ENCODE measurements around the gene CPSF2. TPM values are rescaled to one million over a fixed set of nuclear protein-coding genes. Genes with fewer than 3 reads are reported as not detected.
A peak's percentile ranks its signal among the peaks of the same experiment; 100 is the strongest.

Gene CPSF2
- total RNA-seq (ENCODE audit: low replicate concordance) = 79.6 and 116 TPM in 2 replicates

- Histone ChIP-seq H3F3A (ENCODE audit: low read depth) (no peaks in the 10 kb centered on the region), H3K79me2 (ENCODE audit: low read depth) (peaks cover 68% of the 10 kb centered on the region), H3K27ac (peak within 1 kb of the TSS; percentile 95), H3K4me3 (peak within 1 kb of the TSS; percentile 71), H3K4me2 (peak within 1 kb of the TSS; percentile 81), H2AFZ (replicated peaks) (peak within 1 kb of the TSS; percentile 97), H4K20me1 (ENCODE audit: low read depth) (no peaks in the 10 kb centered on the region), H3K36me3 (peaks cover 9% of the 10 kb centered on the region), H3K4me1 (peaks cover 24% of the 10 kb centered on the region), H3K9me3 (ENCODE audit: low read depth) (no peaks in the 10 kb centered on the region), H3K9ac (peak within 1 kb of the TSS; percentile 97), H3K27me3 (no peaks in the 10 kb centered on the region)
- peak; percentile 92 for DNase-seq (ENCODE audit: low spot score)
- Mint-ChIP-seq H3K27ac (peak within 1 kb of the TSS; percentile 100), H3K4me3 (peak within 1 kb of the TSS; percentile 99), H3K9me3 (no peaks in the 10 kb centered on the region), H3K36me3 (peaks cover 20% of the 10 kb centered on the region), H3K27me3 (ENCODE audit: insufficient read depth, low read depth) (peaks cover 5% of the 10 kb centered on the region), H3K4me1 (peaks cover 22% of the 10 kb centered on the region)
- TF ChIP-seq EZH2phosphoT487 (IDR thresholded peaks at IDR 0.05) (no peak), EZH2 (IDR thresholded peaks at IDR 0.05) (no peak), CTCF (IDR thresholded peaks at IDR 0.05) (no peak)
Measured at GRCh38 chr14:92121670-92122350, at the start of gene CPSF2, which contains the start of gene NDUFB1. Gene CPSF2, plus strand, starts transcription at chr14:92121969. Its CDS starts 9,016 bp downstream, at chr14:92130985. Gene NDUFB1, minus strand, starts transcription at chr14:92121706. Its CDS starts 4,069 bp downstream, at chr14:92117637.

GRCh38 chr14:92074555-92074954 lies 47.2 kb upstream of the CPSF2 start:
- Histone ChIP-seq H3K9ac (no peak overlapping the region), H2AFZ (replicated peaks) (no peak overlapping the region), H3K27ac (no peak overlapping the region), H3K4me2 (no peak overlapping the region), H3K9me3 (ENCODE audit: low read depth) (no peaks in the 10 kb centered on the region), H3F3A (ENCODE audit: low read depth) (no peaks in the 10 kb centered on the region), H3K79me2 (ENCODE audit: low read depth) (no peaks in the 10 kb centered on the region), H3K27me3 (no peaks in the 10 kb centered on the region), H4K20me1 (ENCODE audit: low read depth) (no peaks in the 10 kb centered on the region), H3K4me3 (no peak overlapping the region), H3K4me1 (no peaks in the 10 kb centered on the region), H3K36me3 (peaks cover 10% of the 10 kb centered on the region)
- no peaks in the 10 kb centered on the region for H3K27me3 Mint-ChIP-seq (ENCODE audit: insufficient read depth, low read depth)
- no peak overlapping the region for H3K4me3 Mint-ChIP-seq
- no peaks in the 10 kb centered on the region for H3K4me1 Mint-ChIP-seq
- TF ChIP-seq CTCF (IDR thresholded peaks at IDR 0.05) = no peak
- TF ChIP-seq EZH2 (IDR thresholded peaks at IDR 0.05) = no peak
- TF ChIP-seq EZH2phosphoT487 (IDR thresholded peaks at IDR 0.05) = no peak
- H3K36me3 Mint-ChIP-seq = peaks cover 12% of the 10 kb centered on the region
- H3K27ac Mint-ChIP-seq = no peak overlapping the region
- no peak for DNase-seq (ENCODE audit: low spot score)
- no peaks in the 10 kb centered on the region for H3K9me3 Mint-ChIP-seq

- no peaks in the 10 kb centered on the region for H3K9me3 Mint-ChIP-seq
Measured at GRCh38 chr14:92088494-92088893, 33.3 kb upstream of the CPSF2 start.

More at GRCh38 chr14:92088494-92088893, 33.3 kb upstream of the CPSF2 start:
- Mint-ChIP-seq H3K36me3 (peaks cover 22% of the 10 kb centered on the region), H3K27ac (no peak overlapping the region), H3K4me3 (no peak overlapping the region), H3K27me3 (ENCODE audit: insufficient read depth, low read depth) (no peaks in the 10 kb centered on the region), H3K4me1 (no peaks in the 10 kb centered on the region)
- Histone ChIP-seq H3K36me3 (peaks cover 9% of the 10 kb centered on the region), H3F3A (ENCODE audit: low read depth) (no peaks in the 10 kb centered on the region), H3K4me1 (no peaks in the 10 kb centered on the region), H3K4me3 (no peak overlapping the region), H4K20me1 (ENCODE audit: low read depth) (no peaks in the 10 kb centered on the region), H3K9ac (no peak overlapping the region), H3K27ac (no peak overlapping the region), H3K4me2 (no peak overlapping the region), H3K27me3 (no peaks in the 10 kb centered on the region), H3K79me2 (ENCODE audit: low read depth) (no peaks in the 10 kb centered on the region), H3K9me3 (ENCODE audit: low read depth) (no peaks in the 10 kb centered on the region), H2AFZ (replicated peaks) (no peak overlapping the region)
- no peak for DNase-seq (ENCODE audit: low spot score)
- no peak for TF ChIP-seq EZH2phosphoT487 (IDR thresholded peaks at IDR 0.05)
- TF ChIP-seq EZH2 (IDR thresholded peaks at IDR 0.05) = no peak
- TF ChIP-seq CTCF (IDR thresholded peaks at IDR 0.05) = no peak
